Muscle layer of duodenum (tissue), 2 donors: ENCODE measurements around the gene CUBN.

ENCODE experiments used
- H3K27ac ChIP-seq: one replicate; pipeline ENCODE4 v1.7.0; 2013; ENCODE audit warnings: mild to moderate bottlenecking, low read length
- H3K27me3 ChIP-seq: one replicate; pipeline ENCODE4 v1.7.0; 2013; ENCODE audit warnings: low read depth, mild to moderate bottlenecking, control low read depth, low read length
- H3K36me3 ChIP-seq, 2 donors: one replicate each; pipeline ENCODE4 v1.7.0; 2013; ENCODE audit warnings: low read length in 2 of 2, control low read depth in 1 of 2, mild to moderate bottlenecking in 1 of 2; ENCODE audit not compliant: insufficient read depth in 2 of 2, control insufficient read depth in 1 of 2
- H3K4me1 ChIP-seq, 2 donors: one replicate each; pipeline ENCODE4 v1.7.0; 2013; ENCODE audit warnings: low read length in 2 of 2, mild to moderate bottlenecking in 2 of 2, control low read depth in 1 of 2, moderate library complexity in 1 of 2; ENCODE audit not compliant: insufficient read depth in 2 of 2, control insufficient read depth in 1 of 2
- H3K4me3 ChIP-seq, 2 donors: one replicate each; pipeline ENCODE4 v1.7.0; 2013; ENCODE audit warnings: low read length in 2 of 2, low read depth in 1 of 2, mild to moderate bottlenecking in 1 of 2
- H3K9me3 ChIP-seq, 2 donors: one replicate each; pipeline ENCODE4 v1.7.0; 2013; ENCODE audit warnings: low read length in 2 of 2, control low read depth in 1 of 2, mild to moderate bottlenecking in 1 of 2; ENCODE audit not compliant: control insufficient read depth in 1 of 2
- donor health status: healthy.

The CUBN gene

DNA sequence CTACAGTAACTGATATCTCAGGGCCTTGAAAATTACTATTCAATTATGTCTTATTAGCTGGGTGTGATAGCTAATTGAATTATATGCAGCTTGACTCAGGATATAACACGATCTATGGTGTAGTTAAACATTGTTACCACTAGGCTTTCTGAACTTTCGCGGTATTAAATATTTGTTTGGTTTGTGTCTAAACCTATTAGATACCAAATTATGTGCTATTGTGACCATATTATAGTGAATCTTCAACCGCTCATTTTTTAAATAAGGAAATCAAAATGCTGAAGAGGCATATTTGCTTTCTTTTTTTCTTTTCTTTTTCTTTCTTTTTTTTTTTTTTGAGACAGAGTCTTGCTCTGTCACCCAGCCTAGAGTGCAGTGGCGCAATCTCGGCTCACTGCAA, 213.1 kb downstream of the CUBN start:
- no peak overlapping the region for H3K27ac ChIP-seq
- no peaks in the 10 kb centered on the region for H3K36me3 ChIP-seq
- H3K4me3 ChIP-seq: no peak overlapping the region
- no peaks in the 10 kb centered on the region for H3K27me3 ChIP-seq
- no peaks in the 10 kb centered on the region for H3K4me1 ChIP-seq
- H3K9me3 ChIP-seq: no peaks in the 10 kb centered on the region

DNA sequence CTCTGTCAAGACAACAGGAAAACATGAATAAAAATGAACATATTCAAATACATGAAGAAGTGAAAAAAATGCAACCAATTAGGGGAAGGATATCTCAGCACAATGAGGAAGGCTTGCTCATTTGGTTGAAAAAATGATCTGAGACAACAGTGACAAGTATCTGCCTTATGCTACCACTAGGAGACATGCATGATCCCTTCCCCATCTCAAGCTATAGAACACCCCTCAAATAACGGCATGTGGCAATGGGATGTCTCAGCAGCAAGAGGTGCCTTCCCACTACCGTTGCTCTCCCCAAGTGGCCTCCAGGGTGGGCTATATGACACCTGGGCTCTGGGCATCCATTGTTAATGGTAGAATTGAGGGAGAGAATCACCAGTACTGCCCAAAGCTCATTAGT, 214.3 kb downstream of the CUBN start:
- Histone ChIP-seq H3K4me1 (no peaks in the 10 kb centered on the region), H3K27me3 (no peaks in the 10 kb centered on the region), H3K27ac (no peak overlapping the region), H3K9me3 (no peaks in the 10 kb centered on the region), H3K4me3 (no peak overlapping the region), H3K36me3 (no peaks in the 10 kb centered on the region)

DNA sequence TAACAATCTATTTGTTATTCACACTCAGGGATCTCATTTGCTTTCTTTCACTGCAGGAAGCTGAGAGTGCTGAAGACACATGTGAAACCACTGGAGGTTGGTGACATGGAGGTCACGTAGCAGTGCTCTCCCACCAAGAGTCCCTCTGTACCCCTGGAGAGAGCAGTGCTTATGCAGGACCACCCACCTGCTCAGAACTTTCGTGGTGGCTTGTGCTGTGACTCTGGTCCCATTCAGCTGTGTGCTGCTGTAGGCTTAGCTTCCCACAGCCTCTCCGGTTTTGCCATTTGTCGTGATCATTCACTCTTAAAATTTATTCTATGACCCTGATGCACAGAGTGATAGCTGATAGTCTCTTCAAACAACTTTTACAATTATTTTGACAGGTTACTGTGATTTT, 216.3 kb downstream of the CUBN start:
- Histone ChIP-seq H3K4me3 (no peak overlapping the region), H3K27me3 (no peaks in the 10 kb centered on the region), H3K4me1 (no peaks in the 10 kb centered on the region), H3K36me3 (no peaks in the 10 kb centered on the region), H3K9me3 (no peaks in the 10 kb centered on the region), H3K27ac (no peak overlapping the region)

DNA sequence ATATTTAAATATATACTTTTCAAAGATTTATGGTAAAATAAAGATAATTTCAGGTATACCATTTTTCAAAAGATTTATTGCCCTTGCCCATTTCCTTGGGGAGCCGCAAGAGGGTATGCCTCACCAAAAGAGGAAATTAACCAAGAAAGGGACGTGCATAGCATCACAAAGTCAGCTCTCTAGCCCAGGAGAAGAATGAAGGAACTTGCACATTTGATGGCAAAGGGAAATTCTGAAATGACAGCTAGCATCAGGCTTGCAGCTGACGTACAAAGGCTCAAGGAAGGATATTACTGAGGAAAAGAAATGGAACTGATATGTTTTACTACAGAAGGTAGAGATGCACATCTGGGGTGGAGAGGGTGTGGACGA, 218.8 kb downstream of the CUBN start:
- Histone ChIP-seq H3K27ac (no peak overlapping the region), H3K9me3 (no peaks in the 10 kb centered on the region), H3K36me3 (no peaks in the 10 kb centered on the region), H3K4me1 (no peaks in the 10 kb centered on the region), H3K27me3 (no peaks in the 10 kb centered on the region), H3K4me3 (no peak overlapping the region)

DNA sequence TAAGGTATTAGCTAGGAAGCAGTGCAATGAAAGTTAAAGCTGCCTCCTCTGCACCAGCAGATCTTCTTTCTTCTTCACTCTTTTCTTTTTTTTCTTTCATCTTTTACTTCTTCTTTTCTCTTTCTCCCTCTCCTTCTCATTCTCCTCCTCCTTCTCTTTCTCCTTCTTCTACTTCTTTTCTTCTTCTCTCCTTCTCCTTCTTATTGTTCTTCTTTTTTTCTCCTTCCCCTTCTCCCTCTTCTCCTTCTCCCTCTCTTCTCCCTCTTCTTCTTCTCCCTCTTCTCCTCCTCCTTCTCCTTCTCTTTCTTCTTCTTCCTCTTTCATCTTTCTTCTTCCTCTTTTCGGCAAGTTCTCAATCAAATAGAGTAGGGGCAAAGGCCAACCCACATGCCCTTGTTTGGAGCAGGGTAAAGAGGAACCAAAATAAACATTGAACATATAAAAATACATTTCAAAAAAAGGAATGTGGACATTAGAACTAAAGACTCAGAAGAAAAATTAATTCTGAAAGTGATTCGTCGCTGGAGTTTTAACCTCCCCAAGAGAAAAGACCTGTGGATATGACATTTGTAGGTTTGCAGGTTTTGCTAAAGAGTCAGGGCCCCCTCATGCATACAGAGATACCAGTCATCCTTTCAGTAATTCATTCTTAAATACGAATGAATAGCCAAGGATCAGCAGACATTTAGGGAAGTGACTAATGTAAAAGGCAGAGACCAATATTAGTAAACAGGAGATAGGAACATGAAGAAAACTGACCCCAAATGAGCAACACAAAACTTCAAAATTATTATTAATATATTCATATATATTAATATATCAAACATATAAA, 219.4 kb downstream of the CUBN start:
- Histone ChIP-seq H3K4me1 (no peaks in the 10 kb centered on the region), H3K27ac (no peak overlapping the region), H3K36me3 (no peaks in the 10 kb centered on the region), H3K9me3 (no peaks in the 10 kb centered on the region), H3K27me3 (no peaks in the 10 kb centered on the region), H3K4me3 (no peak overlapping the region)

DNA sequence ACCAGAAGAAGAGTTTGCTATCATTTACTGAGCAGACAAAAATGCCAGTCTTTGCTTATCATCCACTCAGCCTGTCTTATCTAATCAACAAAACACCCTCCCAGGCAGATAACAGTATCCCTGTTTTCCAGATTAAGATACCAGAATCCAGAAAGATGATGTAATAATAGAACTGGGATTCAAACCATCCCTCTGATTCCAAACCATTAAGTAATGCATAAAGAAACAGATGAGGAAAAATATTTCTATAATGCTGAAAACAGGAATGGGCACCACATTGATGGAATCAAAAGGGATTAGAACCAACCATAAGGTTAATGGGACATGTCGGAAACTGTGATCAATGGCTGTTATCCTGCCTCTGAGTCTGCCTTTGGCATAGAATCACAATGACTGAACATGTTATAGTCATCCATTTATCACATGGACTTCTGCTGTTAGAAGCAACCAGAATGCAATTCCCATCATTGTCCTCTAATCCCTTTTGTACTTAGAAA, 220.3 kb downstream of the CUBN start:
- no peak overlapping the region for H3K27ac ChIP-seq
- no peak overlapping the region for H3K4me3 ChIP-seq
- no peaks in the 10 kb centered on the region for H3K27me3 ChIP-seq
- no peaks in the 10 kb centered on the region for H3K36me3 ChIP-seq
- no peaks in the 10 kb centered on the region for H3K4me1 ChIP-seq
- H3K9me3 ChIP-seq: no peaks in the 10 kb centered on the region

DNA sequence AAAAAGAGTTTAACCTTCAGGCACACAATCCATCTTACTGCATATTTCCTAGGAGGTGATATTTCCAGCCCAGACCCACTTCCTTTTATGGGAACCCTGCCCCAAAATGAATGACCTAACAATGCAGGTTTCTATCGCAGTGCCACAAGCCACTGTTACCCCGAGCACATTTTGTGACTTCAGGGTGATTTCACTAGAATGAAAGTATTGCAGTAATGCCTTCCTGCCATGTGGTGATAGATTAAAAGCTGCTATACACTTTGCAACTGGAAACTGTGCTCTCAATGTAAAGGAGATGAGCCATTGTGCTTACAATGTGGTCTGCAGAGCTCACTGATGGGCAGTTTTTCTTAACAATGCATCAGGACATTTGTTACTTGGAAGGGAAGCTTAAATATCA, 221.9 kb downstream of the CUBN start:
- H3K9me3 ChIP-seq: no peaks in the 10 kb centered on the region
- H3K36me3 ChIP-seq: no peaks in the 10 kb centered on the region
- no peak overlapping the region for H3K27ac ChIP-seq
- no peaks in the 10 kb centered on the region for H3K27me3 ChIP-seq
- no peak overlapping the region for H3K4me3 ChIP-seq
- no peaks in the 10 kb centered on the region for H3K4me1 ChIP-seq

DNA sequence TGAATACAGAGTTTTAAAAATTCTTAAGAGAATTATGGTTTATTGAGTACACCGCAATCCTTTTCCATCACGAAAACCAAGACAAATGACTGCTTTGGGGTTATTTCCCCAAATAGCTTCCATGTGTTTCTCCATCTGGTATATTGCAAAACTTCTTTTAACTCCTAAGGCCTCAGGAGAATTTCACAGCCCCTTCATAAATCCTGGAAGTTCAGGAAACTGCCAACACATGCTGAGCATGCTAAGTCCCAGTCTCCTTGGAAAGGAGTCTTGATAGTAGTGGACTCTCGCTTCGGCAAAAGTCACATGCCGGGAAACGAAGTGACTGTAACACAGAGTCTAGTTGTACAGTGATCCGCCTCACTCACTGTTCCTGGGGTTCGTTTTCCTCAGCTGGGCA, 224.3 kb downstream of the CUBN start:
- H3K9me3 ChIP-seq: no peaks in the 10 kb centered on the region
- H3K27ac ChIP-seq: no peak overlapping the region
- no peaks in the 10 kb centered on the region for H3K27me3 ChIP-seq
- no peaks in the 10 kb centered on the region for H3K36me3 ChIP-seq
- no peak overlapping the region for H3K4me3 ChIP-seq
- H3K4me1 ChIP-seq: no peaks in the 10 kb centered on the region

DNA sequence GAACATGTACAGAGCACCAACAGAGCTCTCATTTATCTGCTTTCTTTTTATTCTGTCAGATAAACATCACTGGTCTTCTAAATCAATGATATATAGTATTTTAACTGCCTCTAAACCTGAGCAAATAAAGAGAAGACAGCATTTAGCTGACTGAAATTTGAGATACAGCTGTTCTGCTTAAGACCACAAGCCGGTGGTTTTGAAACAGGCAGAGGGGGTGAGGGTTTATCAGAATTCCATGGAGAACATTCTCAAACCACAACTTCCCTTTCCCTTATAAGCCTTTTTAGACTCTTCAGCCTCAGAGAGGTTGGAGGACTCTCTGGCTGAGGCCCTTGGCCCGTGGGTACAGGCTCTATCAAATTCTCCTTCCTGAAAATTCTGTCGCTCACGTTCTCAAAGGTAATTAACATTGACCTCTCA, 225.0 kb downstream of the CUBN start:
- no peak overlapping the region for H3K27ac ChIP-seq
- H3K27me3 ChIP-seq: no peaks in the 10 kb centered on the region

DNA sequence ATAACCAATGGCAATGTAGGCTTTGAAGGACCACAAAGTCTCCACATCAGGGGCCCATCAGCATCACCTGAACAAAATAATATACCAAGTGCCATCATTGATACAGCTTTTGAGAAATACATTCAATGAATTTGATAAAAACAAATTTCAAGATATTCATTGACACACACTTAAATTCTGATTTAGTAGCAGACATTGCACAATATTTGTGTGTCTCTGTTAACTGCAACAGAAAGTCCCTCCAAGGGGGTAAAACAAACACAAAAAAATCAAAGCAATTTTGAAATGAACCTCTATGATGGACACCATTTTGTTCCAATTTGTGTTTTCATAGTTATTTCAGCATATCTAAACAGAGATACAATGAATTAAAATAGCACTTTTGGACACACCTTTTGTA, 225.6 kb downstream of the CUBN start:
- no peaks in the 10 kb centered on the region for H3K9me3 ChIP-seq
- no peaks in the 10 kb centered on the region for H3K27me3 ChIP-seq
- no peak overlapping the region for H3K4me3 ChIP-seq
- H3K27ac ChIP-seq: no peak overlapping the region
- H3K4me1 ChIP-seq: no peaks in the 10 kb centered on the region
- no peaks in the 10 kb centered on the region for H3K36me3 ChIP-seq

More for the DNA sequence above, 225.0 kb downstream of the CUBN start:
- Histone ChIP-seq H3K9me3 (no peaks in the 10 kb centered on the region), H3K4me3 (no peak overlapping the region), H3K4me1 (no peaks in the 10 kb centered on the region), H3K36me3 (no peaks in the 10 kb centered on the region)

DNA sequence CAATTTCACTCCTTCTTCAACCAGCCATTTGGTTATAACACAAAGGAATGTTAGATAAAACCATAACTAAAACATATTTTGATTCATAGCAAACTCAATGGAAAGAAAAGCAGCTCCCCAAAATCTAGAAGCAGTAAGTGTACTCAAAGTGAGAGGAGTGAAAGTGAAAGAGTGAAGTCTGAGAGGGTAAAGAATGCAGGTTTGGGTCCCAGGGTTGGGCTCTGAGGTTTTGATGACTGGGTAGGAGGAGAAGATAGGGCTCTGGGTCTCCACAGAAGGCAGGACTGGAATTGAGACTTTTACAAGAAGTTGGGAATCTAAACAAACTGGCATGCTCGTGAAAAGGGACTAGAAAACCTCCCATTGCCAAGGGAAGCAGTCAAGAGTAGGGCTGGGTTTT, 227.0 kb downstream of the CUBN start:
- Histone ChIP-seq H3K27ac (no peak overlapping the region), H3K4me1 (no peaks in the 10 kb centered on the region), H3K4me3 (no peak overlapping the region), H3K36me3 (no peaks in the 10 kb centered on the region), H3K27me3 (no peaks in the 10 kb centered on the region), H3K9me3 (no peaks in the 10 kb centered on the region)

DNA sequence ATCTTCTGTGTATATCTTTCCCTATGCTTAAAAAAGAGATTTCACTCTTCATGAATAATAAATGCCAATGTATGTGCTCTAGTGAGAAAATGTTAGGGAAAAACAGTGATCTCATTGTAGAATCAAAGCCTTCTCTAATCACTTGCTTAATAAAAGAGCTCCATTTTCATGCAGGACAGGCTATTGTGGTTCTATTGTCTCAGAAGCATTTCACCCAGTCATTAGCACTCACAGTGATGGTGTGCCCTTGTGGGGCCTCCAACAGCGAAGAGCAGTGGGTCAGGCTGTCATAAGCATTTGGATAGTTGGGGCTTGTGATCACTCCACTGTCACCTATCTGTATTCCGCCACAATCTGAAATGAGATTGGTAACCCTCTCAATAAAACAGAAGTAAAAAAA, 228.5 kb downstream of the CUBN start:
- H3K27me3 ChIP-seq: no peaks in the 10 kb centered on the region
- H3K27ac ChIP-seq: no peak overlapping the region
- H3K4me3 ChIP-seq: no peak overlapping the region
- no peaks in the 10 kb centered on the region for H3K9me3 ChIP-seq
- no peaks in the 10 kb centered on the region for H3K4me1 ChIP-seq
- H3K36me3 ChIP-seq: no peaks in the 10 kb centered on the region
